Forelimb muscle (tissue), 1 donor: ENCODE measurements around the gene MYH10. TPM values are rescaled to one million over a fixed set of nuclear protein-coding genes. Genes with fewer than 3 reads are reported as not detected.
"Not testable (repeated sequence)": the region's sequence is repeated elsewhere in the genome, so short reads cannot be mapped to it uniquely, and the experiment has no call there.

ENCODE experiments used
- DNase-seq: peaks from one replicate; pipeline ENCODE4 v3.0.0-alpha.2; 2013; ENCODE audit warnings: low read depth
- polyA plus RNA-seq: library from polyadenylated mRNA; unstranded; fragments of 120-200 nt; gene quantifications from one replicate; pipeline ENCODE4 v1.2.1, GENCODE V29; 2013; ENCODE audit not compliant: insufficient read length

The MYH10 gene
- polyA plus RNA-seq, 1 donor, result 52.2 TPM

GRCh38 chr17:8556074-8556473 lies 74.5 kb downstream of the MYH10 start:
- DNase-seq, result no peak

- no peak for DNase-seq
Measured at GRCh38 chr17:8555062-8555461, 75.5 kb downstream of the MYH10 start.

DNA sequence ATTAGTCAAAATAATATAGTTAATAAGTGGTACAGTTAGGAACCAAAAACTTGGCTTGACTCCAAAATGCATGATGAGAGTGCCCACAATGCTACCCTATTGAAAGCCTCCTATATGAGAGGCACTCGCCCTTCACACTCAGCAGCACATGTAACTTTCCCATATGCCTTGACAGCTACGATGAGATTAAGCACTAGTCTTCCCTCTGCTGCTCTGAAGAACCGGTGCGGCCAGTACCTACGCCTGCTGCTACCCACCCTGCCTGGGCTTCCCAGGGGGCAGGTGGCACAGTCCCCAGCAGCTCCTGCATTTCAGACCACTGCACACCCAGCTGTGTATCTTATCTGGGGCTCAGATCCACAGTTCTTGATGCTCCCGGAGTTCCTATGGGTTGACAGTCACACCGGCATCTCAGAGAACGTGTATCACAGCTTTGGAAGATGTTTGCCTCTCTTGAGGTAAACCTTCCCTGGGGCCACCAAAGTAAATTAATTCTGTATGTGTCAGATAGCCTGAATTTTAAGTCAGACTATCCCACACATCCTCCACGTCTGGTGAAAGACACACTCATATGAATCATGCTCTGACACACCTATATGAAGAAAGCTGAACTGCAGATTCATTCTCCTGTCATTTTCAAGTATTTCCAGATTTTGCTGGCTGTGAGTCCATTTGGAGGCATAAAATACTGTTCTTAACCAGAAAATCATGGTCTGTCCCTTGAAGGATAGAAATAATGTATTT lies 77.8 kb downstream of the MYH10 start:
- DNase-seq, result no peak

DNA sequence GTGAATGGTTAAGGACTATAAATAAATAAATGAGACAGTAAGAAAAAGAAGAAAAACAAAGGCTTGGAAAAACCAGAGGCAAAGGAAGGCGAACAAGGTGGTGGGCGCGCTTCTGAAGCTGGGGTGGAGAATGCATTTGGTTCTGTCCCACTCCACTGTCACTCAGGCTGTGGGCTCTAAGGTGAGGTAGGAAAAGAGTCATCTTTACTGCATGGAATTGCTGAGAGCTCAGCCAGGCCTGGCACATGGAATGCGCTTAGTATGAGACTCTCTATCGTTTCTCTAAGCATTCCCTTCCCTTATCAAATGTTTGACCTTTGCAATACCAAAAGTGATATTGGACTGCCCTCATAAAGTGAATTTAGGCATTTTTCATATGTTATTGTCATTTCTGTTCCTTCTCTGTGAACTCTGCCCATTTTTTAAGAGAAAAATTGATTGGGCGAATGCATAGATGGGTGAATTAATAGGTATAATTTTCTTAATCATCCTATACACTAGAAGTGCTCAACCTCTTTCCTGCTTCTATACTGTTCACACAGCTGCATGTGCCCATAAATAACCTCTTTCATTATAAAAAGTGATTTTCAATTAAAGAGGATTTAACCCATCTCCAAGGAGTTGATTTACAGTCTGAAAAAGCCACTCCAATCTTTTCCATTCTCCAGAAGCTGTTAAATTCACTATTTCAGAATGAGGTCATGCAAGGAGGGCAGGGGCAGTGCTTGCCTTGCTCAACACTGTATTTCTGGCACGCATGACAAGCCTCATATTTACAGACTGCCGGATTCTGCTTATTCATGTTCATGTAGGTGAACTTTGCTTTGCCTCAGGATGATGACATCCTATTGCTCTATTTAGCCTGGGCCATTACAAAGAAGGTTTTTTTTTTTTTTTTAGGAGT lies 87.7 kb downstream of the MYH10 start:
- no peak for DNase-seq

GRCh38 chr17:8539976-8540375 lies 90.5 kb downstream of the MYH10 start:
- not testable (repeated sequence) for DNase-seq

DNA sequence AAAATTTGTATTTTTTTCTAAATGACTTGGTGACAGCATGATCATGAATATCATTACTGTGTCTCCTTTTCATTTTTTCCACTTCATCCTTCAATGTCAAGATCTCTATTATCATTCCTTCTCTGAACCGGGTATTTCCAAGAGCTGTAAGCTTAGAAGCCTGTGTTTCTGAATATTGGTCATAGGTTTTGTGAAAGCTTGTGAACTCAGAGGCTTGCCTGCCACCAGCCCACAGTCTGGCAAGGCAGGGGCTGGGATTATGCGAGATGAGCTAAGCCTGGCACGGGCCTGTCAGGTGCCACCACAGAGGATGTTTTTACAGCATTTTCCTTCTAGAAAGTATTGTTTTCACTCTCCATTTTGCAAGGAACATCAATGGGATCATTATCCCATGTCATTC lies 92.8 kb downstream of the MYH10 start:
- DNase-seq, result no peak

GRCh38 chr17:8534498-8535188 lies 95.9 kb downstream of the MYH10 start:
- DNase-seq, result no peak

- no peak for DNase-seq
Measured at GRCh38 chr17:8532021-8532420, 98.5 kb downstream of the MYH10 start.

- DNase-seq, result no peak
Measured at GRCh38 chr17:8522577-8522976, 107.9 kb downstream of the MYH10 start.

- DNase-seq, result no peak
Measured at GRCh38 chr17:8520981-8521380, 109.5 kb downstream of the MYH10 start.

- no peak for DNase-seq
Measured at GRCh38 chr17:8518850-8519249, 111.7 kb downstream of the MYH10 start.

GRCh38 chr17:8518326-8518725 lies 112.2 kb downstream of the MYH10 start:
- no peak for DNase-seq

DNA sequence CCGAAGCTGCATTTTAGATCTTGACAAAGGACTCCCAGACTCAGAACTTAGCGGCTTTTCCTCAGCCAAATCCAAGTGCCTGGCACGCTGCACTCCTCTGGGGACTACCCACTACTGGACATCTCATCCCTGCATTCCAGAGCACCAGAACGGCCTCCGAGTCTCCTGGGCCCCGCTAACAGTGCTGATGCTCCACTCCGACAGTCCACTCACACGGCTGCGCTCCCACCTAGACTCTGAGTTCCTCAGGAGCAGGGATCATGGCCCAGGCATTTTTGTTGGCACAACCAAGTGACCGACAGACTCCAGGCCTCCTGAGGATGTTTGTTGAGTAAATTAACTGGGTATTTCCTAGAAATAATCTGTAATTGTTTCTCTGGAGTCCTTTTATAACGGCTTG lies 115.7 kb downstream of the MYH10 start:
- DNase-seq, result no peak

- peak; percentile 65 for DNase-seq
Measured at GRCh38 chr17:8506145-8506544, 124.4 kb downstream of the MYH10 start.

DNA sequence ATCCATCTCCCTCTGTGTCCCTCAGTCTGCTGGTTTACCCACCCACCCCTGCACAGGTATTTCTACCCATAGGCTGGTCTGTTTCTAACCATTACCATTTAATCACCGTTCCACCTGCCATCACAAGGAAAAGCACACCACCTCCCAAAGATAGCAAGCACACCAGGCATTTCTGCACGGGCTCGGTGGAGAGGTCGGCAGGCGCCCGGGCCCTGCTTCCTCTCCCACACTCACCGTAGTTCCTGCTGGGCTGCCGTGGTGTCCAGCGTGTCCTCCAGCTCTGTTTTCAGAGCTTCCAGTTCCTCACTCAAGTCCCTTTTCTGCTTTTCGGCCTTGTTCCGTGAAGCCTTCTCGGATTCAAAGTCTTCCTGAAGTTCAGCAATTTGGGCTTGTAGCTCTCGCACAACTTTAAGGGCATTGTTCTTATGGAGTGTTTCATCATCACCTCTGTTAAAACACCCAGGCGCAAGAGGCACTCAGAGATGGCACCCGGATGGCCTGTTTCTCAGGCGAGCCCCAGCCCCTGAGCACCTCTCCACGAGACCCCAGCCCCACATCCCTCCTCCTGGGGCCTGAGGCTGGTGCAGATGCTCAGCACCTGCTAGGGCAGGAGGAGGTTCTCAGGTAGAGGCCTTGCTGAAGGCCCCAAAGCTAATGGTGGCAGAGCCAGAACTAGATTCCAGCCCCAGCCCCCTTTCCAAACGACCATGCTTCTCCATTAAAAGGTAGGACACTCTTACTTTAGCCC lies 125.9 kb downstream of the MYH10 start:
- no peak for DNase-seq

GRCh38 chr17:8503807-8504206 lies 126.7 kb downstream of the MYH10 start:
- DNase-seq, result no peak

GRCh38 chr17:8503368-8503767 lies 127.2 kb downstream of the MYH10 start:
- DNase-seq, result peak; percentile 77

DNA sequence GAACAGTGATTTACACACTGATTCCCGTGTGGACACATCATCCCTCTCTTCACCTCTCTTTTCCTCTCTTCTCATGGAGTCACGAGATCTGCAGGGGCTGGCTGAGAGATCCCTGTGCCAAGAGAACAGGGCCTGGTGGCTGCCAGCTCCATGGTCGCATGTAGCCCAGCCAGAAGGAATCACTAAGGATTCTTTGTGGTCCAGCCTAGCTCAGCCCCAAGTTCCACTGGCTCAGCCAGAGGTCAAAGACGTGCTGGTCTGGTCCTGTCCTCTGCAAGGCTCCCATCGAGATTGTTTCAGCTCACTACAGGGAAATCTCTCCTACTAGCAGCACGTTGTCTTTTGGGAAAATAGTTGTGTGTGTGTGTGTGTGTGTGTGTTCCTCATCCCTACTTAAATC lies 128.4 kb downstream of the MYH10 start:
- DNase-seq, result no peak

DNA sequence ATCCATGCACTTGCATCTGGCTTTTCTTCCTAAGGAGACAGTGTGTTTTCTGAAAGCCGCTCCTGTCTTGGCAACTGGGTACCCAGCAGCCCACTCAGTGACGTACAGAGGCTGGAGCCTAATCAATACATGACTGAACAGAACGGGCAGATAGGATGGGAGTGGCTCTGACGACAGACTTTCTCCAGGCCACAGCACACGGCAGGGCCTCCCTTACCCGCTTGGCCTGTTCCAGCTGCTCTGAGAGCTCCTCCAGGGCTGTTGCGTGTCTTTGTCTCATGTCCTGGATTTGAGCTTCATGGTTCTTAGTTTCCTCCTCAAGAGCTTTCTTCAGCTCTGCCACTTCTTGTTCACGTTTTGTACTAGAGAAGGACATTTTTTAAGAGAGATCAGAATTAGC lies 129.9 kb downstream of the MYH10 start:
- DNase-seq, result no peak

- no peak for DNase-seq
Measured at GRCh38 chr17:8499614-8500013, 130.9 kb downstream of the MYH10 start.

- no peak for DNase-seq
Measured at GRCh38 chr17:8499171-8499570, 131.4 kb downstream of the MYH10 start.

- DNase-seq, result no peak
Measured at GRCh38 chr17:8496081-8496480, 134.4 kb downstream of the MYH10 start.
